HUES64 (cell line): ENCODE measurements around the gene PAOX. TPM values are rescaled to one million over a fixed set of nuclear protein-coding genes. Genes with fewer than 3 reads are reported as not detected.

ENCODE experiments used
- H3K27ac ChIP-seq: 2 replicates; pipeline ENCODE4 v1.7.0; 2013; ENCODE audit warnings: low read depth, low read length, inconsistent platforms
- H3K27me3 ChIP-seq: 2 replicates; pipeline ENCODE4 v1.6.1; 2013; ENCODE audit warnings: mild to moderate bottlenecking, low read length; ENCODE audit not compliant: insufficient read depth
- H3K36me3 ChIP-seq: 2 replicates; pipeline ENCODE4 v1.6.1; 2013; ENCODE audit warnings: mild to moderate bottlenecking, low read length; ENCODE audit not compliant: insufficient read depth
- H3K4me1 ChIP-seq: 2 replicates; pipeline ENCODE4 v1.6.1; 2013; ENCODE audit warnings: mild to moderate bottlenecking, low read length, moderate library complexity; ENCODE audit not compliant: insufficient read depth
- H3K4me3 ChIP-seq: 2 replicates; pipeline ENCODE4 v1.5.1; 2013; ENCODE audit warnings: mild to moderate bottlenecking, low read length, moderate library complexity
- H3K9ac ChIP-seq: 2 replicates; pipeline ENCODE4 v1.6.1; 2013; ENCODE audit warnings: mild to moderate bottlenecking, low read depth, low read length
- H3K9me3 ChIP-seq: 2 replicates; pipeline ENCODE4 v1.6.1; 2013; ENCODE audit warnings: low read depth, low read length; ENCODE audit not compliant: insufficient read depth
- WGBS: fragments of 150-250, 120-280 bp; methylation state at CpG from one replicate; pipeline ENCODE4 v1.1.7; 2013; ENCODE audit warnings: missing lambda C conversion rate; 5-methylcytosine and 5-hydroxymethylcytosine counted together
- polyA plus RNA-seq, 2 experiments: library from polyadenylated mRNA; stranded (reverse); fragments of 50-300 nt; gene quantifications; one replicate each; pipeline ENCODE4 v1.2.3, GENCODE V29; 2013

Gene PAOX
- polyA plus RNA-seq (2013, experiment 1 of 2), result 2.7 TPM
- 3.4 TPM for polyA plus RNA-seq (2013, experiment 2 of 2)

DNA sequence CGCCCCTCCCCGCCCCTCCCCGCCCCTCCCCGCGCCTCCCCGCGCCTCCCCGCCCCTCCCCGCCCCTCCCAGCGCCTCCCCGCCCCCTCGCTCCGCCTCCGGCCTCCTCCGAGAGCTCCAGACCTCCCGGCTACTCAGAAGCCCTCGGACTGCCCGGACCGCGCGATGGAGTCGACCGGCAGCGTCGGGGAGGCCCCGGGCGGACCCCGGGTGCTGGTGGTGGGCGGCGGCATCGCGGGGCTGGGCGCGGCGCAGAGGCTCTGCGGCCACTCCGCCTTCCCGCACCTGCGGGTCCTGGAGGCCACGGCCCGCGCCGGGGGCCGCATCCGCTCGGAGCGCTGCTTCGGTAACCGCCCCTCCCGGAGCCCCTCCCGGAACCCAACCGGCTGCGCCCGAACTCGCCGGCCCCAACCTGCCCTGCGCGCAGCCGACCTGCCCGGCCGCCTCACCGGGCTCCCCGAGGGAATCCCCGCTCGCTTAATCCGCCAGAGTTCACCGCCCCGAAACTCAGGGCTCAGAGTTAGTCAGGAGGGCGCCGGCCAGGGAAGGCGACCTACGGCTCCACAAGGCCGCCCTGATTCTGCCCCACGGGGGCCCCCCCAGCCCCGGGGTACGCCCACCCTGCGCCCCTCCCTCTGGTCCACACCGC is at the start of gene PAOX:
PAOX (plus strand) TSS at position 111 of the 649 bp plus-strand sequence; CDS start at position 166, 55 bp downstream.
- H3K9me3 ChIP-seq, result no peaks in the 10 kb centered on the region
- no peaks in the 10 kb centered on the region for H3K36me3 ChIP-seq
- no peak within 1 kb of the TSS for H3K27ac ChIP-seq
- H3K4me3 ChIP-seq, result peak within 1 kb of the TSS; percentile 76
- H3K4me1 ChIP-seq, result no peaks in the 10 kb centered on the region
- H3K9ac ChIP-seq, result peak within 1 kb of the TSS; percentile 66
- WGBS, result 5% methylated on average over 68 of the region's 78 CpGs
- peaks cover 57% of the 10 kb centered on the region for H3K27me3 ChIP-seq

DNA sequence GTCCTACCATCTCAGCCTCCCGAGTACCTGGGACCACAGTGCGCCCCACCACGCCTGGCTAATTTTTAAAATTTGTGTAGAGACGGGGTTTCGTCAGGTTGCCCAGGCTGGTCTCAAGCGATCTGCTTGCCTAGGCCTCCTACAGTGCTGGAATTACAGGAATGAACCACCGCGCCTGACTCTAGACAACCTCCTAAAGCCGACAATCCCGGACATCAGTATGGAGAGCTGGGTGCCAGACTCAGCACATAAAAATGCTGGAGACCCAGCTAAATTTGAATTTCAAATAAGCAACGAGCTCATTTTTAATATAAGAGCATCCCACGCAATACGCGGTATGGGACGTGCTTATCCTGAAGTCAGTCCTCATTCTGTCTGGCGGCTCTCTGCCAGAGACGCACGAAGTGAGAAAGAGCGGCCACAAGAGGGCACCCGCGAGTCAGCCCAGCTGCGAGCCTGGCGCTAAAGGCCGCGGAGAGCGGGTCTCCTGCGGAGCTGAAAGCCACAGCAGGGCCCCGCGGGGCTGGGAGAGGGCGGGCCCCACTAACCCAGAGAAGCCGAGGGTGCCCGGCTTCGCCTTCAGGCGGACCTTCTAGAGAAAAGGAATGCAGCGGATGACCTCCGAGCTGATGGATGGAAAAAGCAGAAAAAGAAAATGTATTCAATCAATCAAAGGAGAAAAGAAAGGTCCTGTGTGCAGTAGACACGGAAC is 49.4 kb upstream of the PAOX start:
- WGBS, result 7% methylated on average over 37 of the region's 37 CpGs
- Histone ChIP-seq H3K27me3 (peaks cover 93% of the 10 kb centered on the region), H3K4me1 (peaks cover 6% of the 10 kb centered on the region), H3K4me3 (peak overlapping the region; percentile 22), H3K9ac (no peak overlapping the region), H3K27ac (no peak overlapping the region), H3K36me3 (no peaks in the 10 kb centered on the region), H3K9me3 (no peaks in the 10 kb centered on the region; the same call in 1 of the 2 replicates)

DNA sequence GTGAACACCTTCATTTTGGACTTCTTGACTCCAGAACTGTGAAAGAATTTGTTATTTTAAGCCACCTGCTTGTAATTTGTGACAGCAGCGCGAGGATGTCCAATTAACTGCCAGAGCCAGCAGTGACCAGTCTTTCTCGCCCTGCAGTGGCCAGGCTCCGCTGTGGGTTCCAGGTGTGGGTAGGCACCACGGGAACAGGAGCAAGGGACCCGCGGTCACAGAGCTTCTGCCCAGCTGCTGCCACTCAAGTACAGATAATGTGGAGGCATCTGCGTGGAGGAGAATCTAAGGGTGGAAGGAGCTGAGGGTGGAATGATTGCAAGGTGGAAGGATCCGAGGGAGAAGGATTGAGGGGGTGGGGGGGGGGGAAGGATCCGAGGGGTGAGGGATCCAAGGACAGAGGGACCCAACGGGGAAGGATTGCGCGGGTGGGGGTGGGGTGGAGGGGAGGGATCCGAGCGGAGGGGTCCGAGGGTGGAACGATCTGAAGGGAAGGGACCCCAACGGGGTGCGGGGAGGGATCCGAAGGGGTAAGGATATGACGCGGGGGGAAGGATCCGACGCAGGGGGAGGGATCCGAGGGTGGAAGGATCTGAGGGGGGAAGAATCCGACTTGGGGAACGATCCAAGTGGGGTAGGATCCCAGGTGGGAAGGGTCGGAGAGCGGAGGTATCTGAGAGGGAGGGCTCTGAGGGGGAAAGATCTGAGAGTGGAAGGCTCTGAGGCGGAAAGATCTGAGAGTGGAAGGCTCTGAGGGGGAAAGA is 45.9 kb upstream of the PAOX start:
- Histone ChIP-seq H3K9ac (no peak overlapping the region), H3K27me3 (peaks cover 93% of the 10 kb centered on the region), H3K9me3 (no peaks in the 10 kb centered on the region; the same call in 1 of the 2 replicates), H3K27ac (no peak overlapping the region), H3K4me1 (peaks cover 6% of the 10 kb centered on the region), H3K4me3 (no peak overlapping the region), H3K36me3 (no peaks in the 10 kb centered on the region)
- WGBS, result 66% methylated on average over 30 of the region's 30 CpGs

DNA sequence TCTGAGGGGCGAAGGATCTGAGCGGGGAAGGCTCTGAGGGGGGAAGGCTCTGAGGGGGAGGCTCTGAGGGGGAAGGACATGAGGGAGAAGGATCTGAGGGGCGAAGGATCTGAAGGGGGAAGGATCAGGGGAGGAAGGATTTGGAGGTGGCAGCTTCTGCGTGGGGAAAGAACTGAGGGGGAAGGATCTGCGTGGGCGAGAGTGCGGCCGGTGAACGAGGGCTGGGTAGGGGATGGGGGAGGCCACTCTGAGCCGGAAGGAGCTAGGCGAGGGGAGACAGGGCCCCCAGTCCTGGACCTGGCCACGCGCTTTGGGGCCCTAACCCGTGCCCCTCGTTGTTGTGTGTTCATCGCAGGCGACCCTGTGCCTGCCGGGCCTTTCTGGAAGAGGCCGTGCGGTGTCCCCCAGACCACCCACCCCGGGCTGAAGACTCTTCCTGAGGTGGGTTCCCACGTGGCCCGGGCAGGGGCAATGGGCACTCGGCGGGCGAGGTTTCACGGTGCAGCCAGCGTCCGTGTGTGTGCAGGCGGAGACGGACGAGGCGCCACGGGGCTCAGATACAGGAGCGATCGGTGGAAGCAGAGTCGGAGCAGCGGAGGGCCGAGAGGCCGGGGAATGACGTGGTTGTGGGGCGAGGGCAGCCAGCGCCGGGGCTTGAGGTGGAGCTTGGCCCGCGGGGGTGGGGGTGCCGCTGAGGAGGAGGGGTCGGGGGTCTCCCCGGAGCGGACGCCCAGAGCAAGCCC is 44.4 kb upstream of the PAOX start:
- peaks cover 78% of the 10 kb centered on the region for H3K27me3 ChIP-seq
- 22% methylated on average over 51 of the region's 51 CpGs for WGBS

DNA sequence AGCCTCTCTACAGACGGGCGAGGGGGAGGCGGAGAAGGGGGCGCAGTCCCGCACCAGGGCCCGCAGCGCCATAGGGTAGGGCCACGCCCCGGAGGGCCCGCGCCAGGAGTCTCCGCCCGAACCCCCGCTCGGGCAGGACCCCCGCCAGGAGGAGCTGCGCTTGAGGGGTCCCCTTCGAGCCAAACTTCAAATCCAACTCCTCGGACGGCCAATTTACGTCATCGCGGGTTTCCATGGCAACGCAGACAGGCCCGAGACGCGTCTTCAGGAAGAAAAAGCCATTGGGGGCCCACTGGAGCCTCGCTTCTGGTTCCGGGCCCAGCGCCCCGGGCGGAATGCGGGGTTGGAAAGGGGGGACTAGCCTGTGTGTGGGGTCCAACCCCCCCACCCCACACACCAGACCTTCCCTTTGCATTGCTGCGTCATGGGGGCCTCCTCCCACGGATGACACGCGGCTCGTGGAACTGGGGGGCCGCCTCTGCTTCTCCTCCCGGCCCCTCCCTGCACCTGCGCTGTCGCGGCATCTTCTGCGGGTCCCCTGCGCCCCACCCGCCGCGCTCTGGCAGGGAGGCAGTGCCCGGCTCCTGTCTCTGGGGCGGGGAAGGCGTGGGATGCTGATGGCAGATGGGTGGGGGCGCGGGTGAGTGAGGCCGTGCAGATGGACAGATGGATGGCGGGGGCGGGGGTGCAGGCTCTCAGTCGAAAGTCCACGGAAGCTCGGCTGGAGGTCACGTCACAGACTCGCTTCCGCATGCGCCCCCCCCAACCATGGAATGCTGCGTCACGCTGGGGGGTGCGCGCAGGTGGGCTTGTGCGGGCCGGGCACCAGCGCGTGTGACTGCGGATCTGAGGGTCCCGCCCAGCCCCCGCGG is 43.6 kb upstream of the PAOX start:
- WGBS, result 10% methylated on average over 70 of the region's 75 CpGs
- no peak overlapping the region for H3K27ac ChIP-seq
- H3K9me3 ChIP-seq, result no peaks in the 10 kb centered on the region; the same call in 1 of the 2 replicates
- no peaks in the 10 kb centered on the region for H3K36me3 ChIP-seq
- H3K4me3 ChIP-seq, result peak overlapping the region; percentile 49
- peaks cover 76% of the 10 kb centered on the region for H3K27me3 ChIP-seq
- H3K9ac ChIP-seq, result no peak overlapping the region
- H3K4me1 ChIP-seq, result no peaks in the 10 kb centered on the region

More for the DNA sequence above, 44.4 kb upstream of the PAOX start:
- Histone ChIP-seq H3K9ac (no peak overlapping the region; the same call in 1 of the 2 replicates), H3K36me3 (no peaks in the 10 kb centered on the region), H3K9me3 (no peaks in the 10 kb centered on the region; the same call in 1 of the 2 replicates), H3K4me1 (no peaks in the 10 kb centered on the region), H3K27ac (no peak overlapping the region), H3K4me3 (peak overlapping the region; percentile 49)

DNA sequence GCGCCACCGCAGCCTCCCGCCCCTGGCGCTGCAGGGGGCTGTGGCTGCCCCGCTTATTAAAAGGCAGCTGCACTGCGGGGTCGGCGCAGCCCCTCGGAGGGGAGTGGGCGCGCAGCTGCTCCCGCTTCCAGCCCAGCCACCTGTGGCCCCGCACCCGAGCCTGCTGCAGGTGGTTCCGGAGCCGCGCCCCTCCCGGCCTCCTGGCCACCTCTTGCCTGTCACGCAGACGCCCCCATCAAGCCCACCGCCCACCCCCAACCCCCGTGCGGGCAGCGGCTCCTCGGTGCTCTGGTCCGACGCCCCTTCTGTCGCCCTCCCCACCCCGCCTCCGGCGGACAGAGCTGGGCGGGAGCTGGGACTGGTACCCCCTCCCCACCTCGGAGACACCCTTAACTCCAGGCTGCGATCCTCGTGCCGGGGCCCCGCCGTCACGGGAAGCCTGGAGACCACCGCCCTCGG is 42.9 kb upstream of the PAOX start:
- WGBS, result 15% methylated on average over 40 of the region's 41 CpGs
- no peak overlapping the region for H3K4me3 ChIP-seq
- no peak overlapping the region for H3K9ac ChIP-seq
- no peaks in the 10 kb centered on the region for H3K36me3 ChIP-seq
- H3K9me3 ChIP-seq, result no peaks in the 10 kb centered on the region; the same call in 1 of the 2 replicates
- peaks cover 70% of the 10 kb centered on the region for H3K27me3 ChIP-seq
- no peaks in the 10 kb centered on the region for H3K4me1 ChIP-seq
- no peak overlapping the region for H3K27ac ChIP-seq

DNA sequence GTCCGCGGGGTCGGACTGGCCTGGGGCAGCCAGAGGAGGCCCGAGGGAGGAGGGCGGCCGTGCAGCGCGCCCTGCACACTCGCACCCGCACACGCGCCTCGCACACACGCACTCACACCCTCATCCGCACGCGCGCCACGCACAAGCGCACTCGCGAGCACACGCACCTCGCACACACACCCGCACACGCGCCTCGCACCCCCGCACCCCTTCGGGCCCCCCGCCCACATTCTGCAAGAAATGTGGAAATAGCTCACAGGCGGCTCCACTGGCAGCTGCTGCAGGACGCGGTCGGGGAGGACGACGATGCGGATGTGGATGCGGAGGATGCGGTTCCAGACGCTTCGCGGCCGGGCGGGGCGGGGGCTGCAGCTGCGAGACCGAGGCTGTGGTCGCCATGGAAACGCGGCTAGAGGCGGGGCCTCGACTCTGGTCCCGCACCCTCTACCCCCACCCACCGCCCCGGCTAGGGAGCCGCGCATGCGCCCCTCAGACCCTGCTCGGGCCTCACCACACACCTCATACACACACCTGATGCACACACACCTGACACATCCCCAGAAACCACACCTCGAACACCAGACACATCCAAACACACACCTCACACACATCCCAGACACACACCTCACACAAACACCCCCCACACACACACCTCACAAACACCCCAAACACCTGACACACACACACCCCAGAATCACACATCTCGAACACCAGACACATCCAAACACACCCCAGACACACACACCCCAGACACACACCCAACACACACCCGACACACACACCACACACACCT is 42.3 kb upstream of the PAOX start, which contains the start of gene CALY:
CALY (minus strand) TSS at position 320 of the 793 bp plus-strand sequence. CDS start 7,907 bp downstream, outside the sequence.
- Histone ChIP-seq H3K4me3 (no peak within 1 kb of the TSS), H3K27ac (no peak within 1 kb of the TSS), H3K36me3 (no peaks in the 10 kb centered on the region), H3K9me3 (no peaks in the 10 kb centered on the region; the same call in 1 of the 2 replicates), H3K9ac (no peak within 1 kb of the TSS), H3K4me1 (no peaks in the 10 kb centered on the region), H3K27me3 (peaks cover 64% of the 10 kb centered on the region)
- WGBS, result 29% methylated on average over 63 of the region's 63 CpGs

DNA sequence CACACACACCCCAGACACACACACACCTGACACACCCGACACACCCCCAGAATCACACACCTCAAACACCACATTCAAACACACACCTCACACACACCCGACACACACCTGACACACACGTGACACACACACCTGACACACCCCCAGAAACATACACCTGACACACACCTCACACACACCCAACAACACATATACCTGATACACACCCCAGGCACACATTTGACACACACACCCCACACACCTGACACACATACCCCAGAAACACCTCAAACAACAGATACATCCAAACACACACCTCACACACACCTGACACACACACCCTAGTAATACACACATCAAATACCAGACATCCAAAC is 41.7 kb upstream of the PAOX start:
- 82% methylated on average over 3 of the region's 3 CpGs for WGBS
- Histone ChIP-seq H3K9me3 (no peaks in the 10 kb centered on the region), H3K36me3 (no peaks in the 10 kb centered on the region), H3K9ac (no peak overlapping the region), H3K4me3 (no peak overlapping the region), H3K4me1 (no peaks in the 10 kb centered on the region), H3K27me3 (peaks cover 58% of the 10 kb centered on the region), H3K27ac (no peak overlapping the region)
